HTERT RPE-1 (cell line): ENCODE measurements around the gene MED27.
"Not testable (repeated sequence)": the region's sequence is repeated elsewhere in the genome, so short reads cannot be mapped to it uniquely, and the experiment has no call there.

Experiments
- in situ Hi-C: fragments of 300-500 bp; cut with MboI; formaldehyde crosslinking; loops from 4 replicates; pipeline ENCODE4 v1.14.3; 2020; ENCODE audit warnings: low sequenced_read_pairs

Gene MED27

GRCh38 chr9:132077881-132078698 is 1.6 kb downstream of the MED27 start:
- in situ Hi-C loops = no loop called here

GRCh38 chr9:132075853-132076252 is 3.8 kb downstream of the MED27 start:
- in situ Hi-C loops = no loop called here

- in situ Hi-C loops = no loop called here
Observed at GRCh38 chr9:132074736-132075135, 4.9 kb downstream of the MED27 start.

GRCh38 chr9:132071847-132072507 is 7.7 kb downstream of the MED27 start:
- in situ Hi-C loops = no loop called here

GRCh38 chr9:132069046-132069898 is 10.4 kb downstream of the MED27 start:
- in situ Hi-C loops = no loop called here

GRCh38 chr9:132068605-132069004 is 11.1 kb downstream of the MED27 start:
- in situ Hi-C loops = no loop called here

- in situ Hi-C loops = no loop called here
Observed at GRCh38 chr9:132066511-132066910, 13.2 kb downstream of the MED27 start.

GRCh38 chr9:132066057-132066456 is 13.6 kb downstream of the MED27 start:
- in situ Hi-C loops = no loop called here

GRCh38 chr9:132063281-132063680 is 16.4 kb downstream of the MED27 start:
- in situ Hi-C loops = no loop called here

- in situ Hi-C loops = no loop called here
Observed at GRCh38 chr9:132062806-132063205, 16.9 kb downstream of the MED27 start.

- in situ Hi-C loops = no loop called here
Observed at GRCh38 chr9:132061526-132061925, 18.1 kb downstream of the MED27 start.

GRCh38 chr9:132059361-132059760 is 20.3 kb downstream of the MED27 start:
- in situ Hi-C loops = no loop called here

- in situ Hi-C loops = not testable (repeated sequence)
Observed at GRCh38 chr9:132058226-132058625, 21.4 kb downstream of the MED27 start.

- in situ Hi-C loops = no loop called here
Observed at GRCh38 chr9:132056717-132057560, 22.7 kb downstream of the MED27 start.

GRCh38 chr9:132055756-132056155 is 23.9 kb downstream of the MED27 start:
- in situ Hi-C loops = no loop called here

- in situ Hi-C loops = no loop called here
Observed at GRCh38 chr9:132054024-132054423, 25.6 kb downstream of the MED27 start.

GRCh38 chr9:132049900-132050299 is 29.8 kb downstream of the MED27 start:
- in situ Hi-C loops = no loop called here

GRCh38 chr9:132049323-132049882 is 30.3 kb downstream of the MED27 start:
- in situ Hi-C loops = no loop called here

GRCh38 chr9:132048201-132048600 is 31.5 kb downstream of the MED27 start:
- in situ Hi-C loops = no loop called here

- in situ Hi-C loops = no loop called here
Observed at GRCh38 chr9:132046456-132046855, 33.2 kb downstream of the MED27 start.
